Tibial nerve (tissue), 3 donors: ENCODE data around the gene BRAT1.

Experiments
- POLR2A ChIP-seq, 2 donors: fragments of 450-650 bp; IDR thresholded peaks; one replicate each; pipeline ENCODE4 v1.6.1; 2017; ENCODE audit warnings: antibody characterized with exemption in 2 of 2, mild to moderate bottlenecking in 2 of 2, moderate library complexity in 2 of 2
- TF ChIP-seq, protein P1 (sequence below), 5 experiments: fragments of 200-600 bp in 3 of 5; fragments of 450-650 bp in 2 of 5; sonication (generic) in 3 of 5; IDR thresholded peaks; one replicate each; pipeline ENCODE4 v1.5.1; 2016 to 2019; ENCODE audit warnings: antibody characterized with exemption in 5 of 5, mild to moderate bottlenecking in 3 of 5, moderate library complexity in 2 of 5

DNA sequence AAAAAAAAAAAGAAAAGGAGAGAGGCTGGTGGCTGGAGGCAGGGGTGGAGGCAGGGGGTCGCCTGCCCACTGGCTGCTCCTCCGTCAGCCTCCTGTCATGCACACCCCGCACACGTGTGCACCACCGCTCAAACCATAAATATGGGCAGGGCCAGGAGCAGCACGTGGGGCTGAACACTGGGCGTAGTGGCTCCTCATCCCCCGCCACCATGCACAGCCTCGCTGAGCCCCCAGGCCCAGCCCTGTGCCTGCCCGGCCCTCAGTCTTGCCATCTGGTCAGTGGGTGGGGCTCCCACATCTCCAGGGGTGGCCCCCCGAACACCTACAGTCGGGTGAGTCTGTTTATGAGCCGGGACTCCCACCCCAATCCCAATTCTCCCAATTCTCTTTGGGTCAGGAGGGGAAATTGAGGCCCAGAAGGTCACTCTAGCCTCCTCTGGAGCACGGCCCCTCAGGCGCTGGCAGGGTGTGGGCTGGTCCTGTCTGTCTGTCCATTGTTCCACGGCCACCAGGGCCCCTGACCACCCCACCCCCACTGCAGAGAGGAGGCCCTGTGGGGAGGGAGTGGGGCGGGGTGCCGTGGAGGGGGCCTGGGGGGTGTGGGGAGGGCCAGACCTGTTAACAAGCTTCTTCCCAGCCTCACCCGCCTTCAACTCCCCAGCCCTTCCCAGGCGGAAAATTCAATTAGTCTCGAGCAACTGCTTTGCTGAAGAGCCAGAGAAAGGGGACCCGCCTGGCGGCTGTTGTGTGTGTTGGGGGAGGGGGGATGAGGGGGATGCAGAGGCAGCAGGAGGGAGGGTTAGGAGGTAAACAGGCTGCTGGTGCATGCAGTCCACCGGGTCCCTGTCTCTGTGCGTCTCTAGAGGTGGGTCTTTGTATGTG, 59.7 kb downstream of the BRAT1 start:
- TF ChIP-seq, protein P1, sequence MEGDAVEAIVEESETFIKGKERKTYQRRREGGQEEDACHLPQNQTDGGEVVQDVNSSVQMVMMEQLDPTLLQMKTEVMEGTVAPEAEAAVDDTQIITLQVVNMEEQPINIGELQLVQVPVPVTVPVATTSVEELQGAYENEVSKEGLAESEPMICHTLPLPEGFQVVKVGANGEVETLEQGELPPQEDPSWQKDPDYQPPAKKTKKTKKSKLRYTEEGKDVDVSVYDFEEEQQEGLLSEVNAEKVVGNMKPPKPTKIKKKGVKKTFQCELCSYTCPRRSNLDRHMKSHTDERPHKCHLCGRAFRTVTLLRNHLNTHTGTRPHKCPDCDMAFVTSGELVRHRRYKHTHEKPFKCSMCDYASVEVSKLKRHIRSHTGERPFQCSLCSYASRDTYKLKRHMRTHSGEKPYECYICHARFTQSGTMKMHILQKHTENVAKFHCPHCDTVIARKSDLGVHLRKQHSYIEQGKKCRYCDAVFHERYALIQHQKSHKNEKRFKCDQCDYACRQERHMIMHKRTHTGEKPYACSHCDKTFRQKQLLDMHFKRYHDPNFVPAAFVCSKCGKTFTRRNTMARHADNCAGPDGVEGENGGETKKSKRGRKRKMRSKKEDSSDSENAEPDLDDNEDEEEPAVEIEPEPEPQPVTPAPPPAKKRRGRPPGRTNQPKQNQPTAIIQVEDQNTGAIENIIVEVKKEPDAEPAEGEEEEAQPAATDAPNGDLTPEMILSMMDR (IDR thresholded peaks at IDR 0.05), result no peak
- TF ChIP-seq POLR2A (IDR thresholded peaks at IDR 0.05), result no peak
